ENCODE results near the gene GDI2.
"Not testable (repeated sequence)": the region's sequence is repeated elsewhere in the genome, so short reads cannot be mapped to it uniquely, and the experiment has no call there.

Gene GDI2

GRCh38 chr10:5854131-5854475, 40.9 kb upstream of the GDI2 start:
- no peaks in the 10 kb centered on the region for H3K9me2 ChIP-seq (replicated peaks; ENCODE audit: insufficient read depth, low read length)
- no peaks in the 10 kb centered on the region for H4K20me1 ChIP-seq (ENCODE audit: insufficient read depth, low read length)
- no peak for DNase-seq
- no peak for TF ChIP-seq CTCF (IDR thresholded peaks at IDR 0.05; ENCODE audit: low read length)
- TF ChIP-seq EZH2phosphoT487 (IDR thresholded peaks at IDR 0.05; ENCODE audit: low read length) = no peak
- no peak for TF ChIP-seq EZH2 (optimal IDR thresholded peaks at IDR 0.05; ENCODE audit: low read depth, low read length)
- 0 out of 2 replicates have a peak, but pooled peaks cover 3% of the 10 kb centered on the region for H3K4me1 ChIP-seq (ENCODE audit: low read length)
- H2AFZ ChIP-seq (ENCODE audit: low read length) = no peak overlapping the region
- H3F3A ChIP-seq (ENCODE audit: insufficient read depth, low read length) = no peaks in the 10 kb centered on the region
- no peaks in the 10 kb centered on the region for H3K27me3 ChIP-seq (replicated peaks; ENCODE audit: insufficient read depth, low read length)
- H3K4me2 ChIP-seq (ENCODE audit: low read depth, low read length) = no peak overlapping the region
- H3K9ac ChIP-seq (ENCODE audit: low read length) = no peak overlapping the region
- H3K79me2 ChIP-seq (ENCODE audit: low read length) = no peaks in the 10 kb centered on the region
- H3K9me3 ChIP-seq (replicated peaks; ENCODE audit: insufficient read depth, low read length) = no peaks in the 10 kb centered on the region
- no peak overlapping the region for H3K4me3 ChIP-seq (ENCODE audit: low read length)
- no peak overlapping the region for H3K27ac ChIP-seq (ENCODE audit: low read length)
- no peaks in the 10 kb centered on the region for H3K36me3 ChIP-seq (replicated peaks; ENCODE audit: insufficient read depth, low read length)

GRCh38 chr10:5846667-5847066, 33.4 kb upstream of the GDI2 start:
- H2AFZ ChIP-seq (ENCODE audit: low read length); H3K9me2 ChIP-seq (replicated peaks; ENCODE audit: insufficient read depth, low read length); H4K20me1 ChIP-seq (ENCODE audit: insufficient read depth, low read length); H3F3A ChIP-seq (ENCODE audit: insufficient read depth, low read length); H3K79me2 ChIP-seq (ENCODE audit: low read length); H3K27me3 ChIP-seq (replicated peaks; ENCODE audit: insufficient read depth, low read length); H3K4me3 ChIP-seq (ENCODE audit: low read length); H3K4me2 ChIP-seq (ENCODE audit: low read depth, low read length); H3K9ac ChIP-seq (ENCODE audit: low read length); H3K9me3 ChIP-seq (replicated peaks; ENCODE audit: insufficient read depth, low read length); H3K4me1 ChIP-seq (ENCODE audit: low read length); DNase-seq; H3K36me3 ChIP-seq (replicated peaks; ENCODE audit: insufficient read depth, low read length); H3K27ac ChIP-seq (ENCODE audit: low read length): not testable (repeated sequence)

GRCh38 chr10:5844345-5845055, 31.3 kb upstream of the GDI2 start:
- no peak overlapping the region for H3K9ac ChIP-seq (ENCODE audit: low read length)
- H3K79me2 ChIP-seq (ENCODE audit: low read length) = no peaks in the 10 kb centered on the region
- no peak for TF ChIP-seq EZH2phosphoT487 (IDR thresholded peaks at IDR 0.05; ENCODE audit: low read length)
- TF ChIP-seq CTCF (IDR thresholded peaks at IDR 0.05; ENCODE audit: low read length) = no peak
- no peak for TF ChIP-seq EZH2 (optimal IDR thresholded peaks at IDR 0.05; ENCODE audit: low read depth, low read length)
- no peaks in the 10 kb centered on the region for H3K4me1 ChIP-seq (ENCODE audit: low read length)
- no peak for DNase-seq
- H3K4me2 ChIP-seq (ENCODE audit: low read depth, low read length) = no peak overlapping the region
- H3K27me3 ChIP-seq (replicated peaks; ENCODE audit: insufficient read depth, low read length) = peaks cover 4% of the 10 kb centered on the region; the same call in 1 of the 2 replicates
- H3K9me3 ChIP-seq (replicated peaks; ENCODE audit: insufficient read depth, low read length) = no peaks in the 10 kb centered on the region
- H3F3A ChIP-seq (ENCODE audit: insufficient read depth, low read length) = no peaks in the 10 kb centered on the region
- H3K36me3 ChIP-seq (replicated peaks; ENCODE audit: insufficient read depth, low read length) = no peaks in the 10 kb centered on the region
- no peaks in the 10 kb centered on the region for H4K20me1 ChIP-seq (ENCODE audit: insufficient read depth, low read length)
- H2AFZ ChIP-seq (ENCODE audit: low read length) = no peak overlapping the region
- H3K27ac ChIP-seq (ENCODE audit: low read length) = no peak overlapping the region
- H3K9me2 ChIP-seq (replicated peaks; ENCODE audit: insufficient read depth, low read length) = no peaks in the 10 kb centered on the region
- H3K4me3 ChIP-seq (ENCODE audit: low read length) = no peak overlapping the region

GRCh38 chr10:5843686-5844344, 30.6 kb upstream of the GDI2 start:
- Histone ChIP-seq H2AFZ (ENCODE audit: low read length) (no peak overlapping the region), H4K20me1 (ENCODE audit: insufficient read depth, low read length) (no peaks in the 10 kb centered on the region), H3K4me1 (ENCODE audit: low read length) (no peaks in the 10 kb centered on the region), H3K27me3 (replicated peaks; ENCODE audit: insufficient read depth, low read length) (peaks cover 4% of the 10 kb centered on the region; the same call in 1 of the 2 replicates), H3K36me3 (replicated peaks; ENCODE audit: insufficient read depth, low read length) (no peaks in the 10 kb centered on the region), H3F3A (ENCODE audit: insufficient read depth, low read length) (no peaks in the 10 kb centered on the region), H3K79me2 (ENCODE audit: low read length) (no peaks in the 10 kb centered on the region), H3K4me2 (ENCODE audit: low read depth, low read length) (no peak overlapping the region), H3K27ac (ENCODE audit: low read length) (no peak overlapping the region), H3K4me3 (ENCODE audit: low read length) (no peak overlapping the region), H3K9me2 (replicated peaks; ENCODE audit: insufficient read depth, low read length) (no peaks in the 10 kb centered on the region), H3K9me3 (replicated peaks; ENCODE audit: insufficient read depth, low read length) (no peaks in the 10 kb centered on the region), H3K9ac (ENCODE audit: low read length) (no peak overlapping the region)
- no peak for DNase-seq
- no peak for TF ChIP-seq CTCF (IDR thresholded peaks at IDR 0.05; ENCODE audit: low read length)
- no peak for TF ChIP-seq EZH2phosphoT487 (IDR thresholded peaks at IDR 0.05; ENCODE audit: low read length)
- TF ChIP-seq EZH2 (optimal IDR thresholded peaks at IDR 0.05; ENCODE audit: low read depth, low read length) = no peak

Measured in MM.1S (cell line).